ACHN (cell line): ENCODE data around the gene LIPG.

Experiments
- DNase-seq: peaks from one replicate; pipeline ENCODE4 v3.0.0-alpha.2; 2015
- in situ Hi-C: cut with HindIII; loops from 2 replicates; pipeline ENCODE4 v1.10.0; 2017; ENCODE audit warnings: low sequenced_read_pairs, low pct_ligation_motif_present, low pct_unique_long_range_greater_than_20kb

Gene LIPG

DNA sequence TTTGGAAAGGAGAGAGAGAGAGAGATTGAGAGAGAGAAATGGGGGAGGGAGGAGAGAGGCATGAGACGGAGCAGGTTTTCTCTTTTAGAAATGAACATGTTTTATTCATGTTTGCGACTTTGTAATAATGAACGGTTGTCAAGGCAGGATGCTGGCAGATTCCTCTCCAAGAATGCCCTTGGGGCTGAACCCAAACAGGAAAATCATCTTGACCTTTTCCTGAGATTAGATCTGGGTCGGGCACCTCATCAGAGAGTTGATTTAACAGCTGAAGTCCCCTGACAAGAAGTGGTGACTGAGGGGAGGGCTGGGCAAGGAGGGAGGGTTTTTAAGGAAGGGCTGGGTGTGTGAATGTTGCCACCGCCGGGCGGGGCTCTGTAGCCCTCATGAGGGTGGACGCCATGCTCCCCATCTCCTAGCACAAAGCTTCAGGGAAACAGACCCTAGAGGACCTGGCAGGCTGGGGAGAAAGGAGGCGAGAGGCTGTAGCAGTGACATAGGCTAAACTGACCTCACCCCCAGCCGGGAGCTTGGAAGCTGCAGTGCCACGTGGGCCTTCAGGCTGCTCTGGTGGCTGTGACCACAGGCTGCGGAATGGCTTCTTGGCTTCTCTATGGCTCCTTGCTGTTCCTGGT is 60.0 kb downstream of the LIPG start:
- no peak for DNase-seq
- in situ Hi-C loops: no loop called here

DNA sequence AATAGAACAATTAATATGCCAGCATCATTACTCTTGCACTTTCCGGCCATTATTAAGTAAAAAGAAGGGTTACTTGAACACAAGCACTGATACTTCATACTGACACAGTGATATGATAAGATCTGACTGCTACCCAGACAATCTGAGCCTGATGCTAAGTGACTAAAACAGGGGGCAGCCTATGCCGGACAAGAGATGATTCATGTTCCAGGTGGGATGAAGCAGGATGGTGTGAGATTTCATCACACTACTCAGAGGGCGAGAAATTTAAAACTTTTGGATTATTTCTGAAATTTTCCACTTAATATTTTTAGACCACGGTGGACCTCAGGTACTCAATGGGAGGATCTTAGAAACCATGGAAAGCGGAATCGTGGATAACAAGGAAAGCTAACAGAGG is 61.7 kb downstream of the LIPG start:
- in situ Hi-C loops: no loop called here
- no peak for DNase-seq

DNA sequence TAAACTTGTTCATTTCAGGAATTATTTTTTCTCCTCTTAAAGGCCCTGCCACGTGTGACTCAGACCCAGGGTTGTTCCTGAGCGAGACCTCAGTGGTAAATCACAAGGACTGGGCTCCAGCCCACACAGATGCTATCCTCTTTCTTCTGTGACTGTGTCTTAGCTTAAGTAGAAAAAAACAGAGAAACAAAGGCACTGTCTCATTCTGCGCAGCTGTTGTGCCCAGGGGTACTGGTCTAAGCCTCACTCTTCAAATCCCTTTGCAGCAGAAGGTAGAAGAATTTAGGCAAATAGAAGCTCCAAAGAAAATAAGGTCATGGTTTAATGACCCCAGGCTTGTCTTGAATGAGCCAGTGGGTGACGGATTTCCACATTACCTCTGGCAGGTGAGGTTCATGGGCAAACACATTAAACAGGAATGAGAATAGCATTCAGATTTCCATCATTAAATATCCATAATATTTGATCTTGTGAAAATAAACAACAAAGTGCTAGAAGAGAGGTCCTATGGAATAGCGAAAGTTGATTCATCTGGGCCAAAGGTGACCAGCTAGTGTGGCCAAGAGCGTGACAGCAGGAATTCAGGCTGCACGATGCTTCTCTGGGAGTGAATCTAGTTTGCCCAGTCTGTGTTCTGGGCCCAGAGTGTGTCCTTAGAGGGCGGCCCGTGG is 63.3 kb downstream of the LIPG start:
- no peak for DNase-seq
- in situ Hi-C loops: no loop called here

DNA sequence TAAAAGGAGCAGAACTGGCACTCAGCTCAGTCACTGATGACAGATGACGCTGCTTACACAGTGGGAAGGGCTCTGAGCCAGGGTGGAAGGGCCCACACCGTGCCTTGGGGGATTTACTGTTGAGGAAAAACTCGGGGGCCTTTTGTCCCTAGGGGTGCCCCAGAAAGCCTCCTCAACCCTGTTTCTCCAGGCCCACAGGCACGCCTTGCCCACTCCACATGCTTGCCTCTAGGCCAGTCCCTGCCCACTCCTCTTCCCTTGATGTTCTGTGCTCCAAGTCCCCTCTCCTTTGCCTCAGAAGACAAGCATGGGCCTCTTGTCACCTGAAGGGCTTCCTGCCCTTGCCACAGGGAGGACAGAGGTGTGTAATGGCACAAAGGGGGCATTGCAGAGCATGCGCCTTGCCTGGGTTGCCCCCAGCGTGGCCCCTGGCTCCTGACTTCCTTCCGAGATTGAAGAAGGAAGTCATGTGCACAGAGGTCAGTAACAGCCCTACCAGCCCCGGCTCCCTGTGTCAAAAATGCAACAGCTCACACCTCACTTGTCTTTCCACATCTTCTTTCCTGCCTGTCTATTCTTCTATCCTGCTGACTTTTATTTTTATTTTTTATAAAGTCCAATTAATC is 65.1 kb downstream of the LIPG start:
- no peak for DNase-seq
- in situ Hi-C loops: no loop called here

DNA sequence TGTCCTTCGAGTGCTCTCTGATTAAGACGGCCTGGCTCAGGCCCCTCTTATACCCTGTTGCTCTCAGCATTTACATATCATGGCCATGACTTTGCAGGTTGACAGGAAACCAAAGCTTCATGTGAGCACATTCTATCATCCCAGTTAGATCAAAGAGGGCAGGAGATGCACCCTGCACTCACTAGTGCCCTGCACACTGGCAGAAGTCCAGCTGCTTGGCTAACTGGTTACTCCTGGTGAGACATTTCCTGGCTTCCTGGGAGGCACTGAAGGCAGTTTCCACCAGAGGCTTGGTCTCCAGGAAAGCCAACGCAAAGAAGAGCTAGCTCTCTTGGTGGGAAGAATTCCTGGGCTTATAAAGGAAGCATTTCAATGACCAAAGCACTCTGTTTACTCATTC is 66.3 kb downstream of the LIPG start:
- DNase-seq: no peak
- in situ Hi-C loops: no loop called here

DNA sequence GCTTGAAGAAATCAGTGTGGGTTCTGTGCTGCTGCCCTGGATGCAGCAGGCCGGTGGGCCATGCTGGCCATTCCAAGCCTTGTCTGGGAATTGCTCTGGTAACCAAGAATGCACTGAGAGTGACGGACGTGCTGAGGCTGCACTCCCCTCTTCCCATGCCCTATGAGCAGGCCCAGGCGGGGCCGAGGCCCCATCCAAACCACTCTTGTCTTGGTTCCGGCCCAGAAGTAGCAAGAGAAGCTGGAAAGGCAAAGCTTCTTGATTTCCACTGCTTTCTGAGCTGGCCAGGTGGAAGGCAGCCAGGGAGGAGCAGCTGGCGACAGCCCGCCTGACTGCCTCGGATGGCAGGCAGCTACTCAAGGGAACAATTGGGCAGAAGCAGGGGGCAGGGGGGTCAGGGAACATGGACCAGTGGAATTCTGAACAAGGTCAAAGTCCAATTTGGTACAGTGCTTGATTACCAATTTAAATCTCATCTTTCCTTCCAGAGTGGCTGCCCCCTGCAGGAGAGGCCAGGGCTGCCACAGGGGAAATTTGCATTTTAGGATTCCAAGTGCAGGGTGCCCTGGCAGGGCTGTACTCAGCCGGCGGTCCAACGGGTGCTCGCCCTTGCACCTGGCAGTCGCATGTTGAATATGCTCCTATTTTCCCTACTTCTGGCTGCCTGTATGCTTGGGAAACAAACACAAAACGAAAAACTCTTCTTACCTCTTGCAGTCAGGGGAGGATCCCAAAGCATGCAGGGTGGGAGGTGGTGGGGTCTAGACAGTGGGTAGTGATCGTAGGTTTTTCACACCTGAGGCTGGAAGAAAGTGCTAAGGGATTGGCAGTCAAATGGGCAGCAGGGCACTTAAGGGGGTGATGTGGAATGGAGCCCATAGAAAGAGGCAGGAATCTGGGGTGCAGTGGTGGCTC is 67.3 kb downstream of the LIPG start:
- in situ Hi-C loops: no loop called here
- DNase-seq: no peak

DNA sequence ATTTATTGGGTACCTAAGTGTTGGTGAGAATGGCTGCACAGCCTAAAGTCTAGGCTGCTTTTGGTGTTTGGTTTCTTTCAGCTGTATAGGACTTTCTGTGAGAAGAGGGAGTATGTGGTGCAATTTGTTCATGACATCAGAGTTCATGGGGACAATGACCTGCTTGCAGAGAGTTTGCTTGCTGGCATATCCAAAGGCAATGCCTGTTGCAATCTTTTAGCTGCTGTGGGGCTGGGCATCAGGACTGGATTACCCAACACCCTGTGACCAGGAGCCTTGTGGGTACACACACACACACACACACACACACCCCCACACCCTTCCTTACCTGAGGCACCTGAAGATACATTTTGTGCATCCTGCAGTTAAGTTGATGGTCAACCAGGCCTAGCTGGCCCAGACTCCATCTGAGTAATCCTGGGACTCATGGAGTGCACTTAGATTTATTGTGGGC is 68.4 kb downstream of the LIPG start:
- in situ Hi-C loops: no loop called here
- no peak for DNase-seq

DNA sequence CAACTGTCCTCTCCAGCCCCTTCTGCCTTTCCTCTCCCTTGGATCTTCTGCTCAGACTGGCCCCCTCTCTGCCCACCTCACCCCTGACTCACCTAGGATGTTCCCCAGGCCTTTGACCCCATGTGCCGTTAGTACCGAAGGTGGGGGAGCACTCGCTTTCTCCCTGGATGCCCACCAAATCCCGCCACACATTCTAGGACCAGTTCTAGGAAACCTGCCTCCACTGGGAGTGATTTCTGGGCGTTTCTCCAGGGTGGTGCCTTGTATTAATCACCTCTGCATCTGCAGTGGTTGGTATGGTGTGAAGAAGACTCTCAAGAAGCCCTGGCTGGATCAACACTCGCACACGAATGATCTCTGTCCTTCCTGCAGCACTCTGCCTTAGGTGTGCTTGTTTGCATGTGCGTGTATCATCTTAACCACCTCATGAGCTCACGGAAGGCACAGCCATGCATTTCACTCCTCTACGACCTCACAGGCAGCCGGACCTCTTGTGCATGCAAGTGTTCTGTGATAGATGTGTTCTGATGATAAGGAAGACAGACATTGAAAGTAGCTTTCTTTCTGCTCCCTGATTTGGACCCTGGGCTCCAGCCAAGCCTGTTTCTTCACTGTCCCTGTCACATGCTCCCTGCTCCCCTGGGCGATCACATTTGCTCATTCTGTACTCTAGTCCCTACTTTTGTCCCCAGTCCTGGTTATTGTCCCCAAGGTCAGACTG is 69.4 kb downstream of the LIPG start:
- in situ Hi-C loops: no loop called here
- DNase-seq: no peak

DNA sequence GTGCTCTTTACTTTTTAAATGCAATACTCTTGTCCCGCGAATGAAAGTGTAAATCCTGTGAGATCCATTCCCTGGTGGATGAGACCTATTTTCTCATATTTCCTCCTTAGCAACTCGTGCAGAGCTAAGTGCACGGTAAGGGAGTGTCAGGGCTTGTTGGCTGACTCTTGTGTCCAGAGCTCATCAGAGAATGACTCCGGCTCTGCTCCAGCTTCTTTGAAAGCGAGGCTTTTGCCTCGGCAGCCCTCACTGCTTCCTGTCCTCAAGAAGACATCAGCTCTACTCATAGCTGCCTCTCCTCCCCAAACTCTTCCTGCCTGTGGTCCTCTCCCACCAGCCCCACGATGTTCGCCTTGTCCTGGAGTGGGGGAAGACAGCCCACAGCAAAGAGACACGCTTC is 70.7 kb downstream of the LIPG start:
- in situ Hi-C loops: no loop called here
- DNase-seq: no peak

DNA sequence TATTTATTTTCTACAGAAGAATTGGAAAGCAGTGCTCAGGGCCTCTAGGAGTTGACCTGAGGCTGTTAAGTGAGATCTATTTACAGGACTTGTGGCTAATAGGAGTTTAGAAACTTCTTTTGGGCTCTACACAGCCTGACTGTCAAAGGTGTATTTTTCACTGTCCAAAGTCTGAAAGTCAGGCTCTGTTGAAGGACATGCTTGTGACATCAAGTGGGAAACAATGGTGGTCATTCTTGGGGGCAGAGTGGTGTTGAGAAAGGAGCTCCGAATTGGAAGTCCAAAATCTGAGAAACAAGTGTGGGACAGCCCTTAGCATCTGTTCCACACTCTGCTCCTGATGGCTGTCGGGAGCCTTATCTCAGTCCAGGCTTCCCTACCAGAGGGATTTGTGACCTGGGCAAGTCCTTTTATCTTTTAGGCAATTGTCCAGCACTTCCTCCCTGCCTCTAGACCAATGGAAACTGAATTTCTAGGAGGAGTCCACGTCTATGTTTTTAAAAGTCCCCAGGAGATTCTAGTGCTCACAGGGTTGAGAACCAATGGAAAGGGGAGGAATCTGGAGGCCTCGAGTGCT is 76.4 kb downstream of the LIPG start:
- DNase-seq: no peak
- in situ Hi-C loops: no loop called here

DNA sequence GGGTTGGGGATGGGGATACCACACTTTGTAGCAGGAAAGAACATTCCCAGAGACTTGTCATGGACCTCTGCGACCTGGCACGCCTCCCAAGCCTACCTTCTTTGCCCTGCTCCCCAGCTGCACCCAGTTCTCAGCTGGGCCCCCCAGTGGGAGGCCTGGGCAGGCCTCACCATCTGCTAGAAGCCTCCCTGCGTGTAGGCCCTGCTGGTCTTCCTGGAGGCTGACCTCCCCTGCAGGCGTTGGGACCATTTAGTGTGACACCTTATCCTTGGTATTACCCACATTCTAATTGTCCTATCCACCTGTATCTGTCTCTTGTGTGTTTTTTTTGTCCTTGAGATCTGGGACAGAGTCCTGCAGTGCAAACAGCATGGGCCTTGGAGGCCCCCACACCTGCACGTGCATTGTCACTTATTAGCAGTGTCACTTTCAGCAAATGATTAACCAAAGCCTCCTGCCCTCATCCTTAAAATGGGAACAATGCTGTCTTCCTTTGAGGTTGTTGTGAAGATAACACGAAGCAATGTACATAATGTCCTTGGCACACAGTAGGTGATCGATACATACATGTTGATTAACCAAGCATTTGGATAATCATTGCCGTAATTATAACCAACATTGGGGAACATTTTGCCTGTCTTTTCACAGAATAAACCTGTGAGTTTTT is 77.2 kb downstream of the LIPG start:
- in situ Hi-C loops: no loop called here
- DNase-seq: no peak

DNA sequence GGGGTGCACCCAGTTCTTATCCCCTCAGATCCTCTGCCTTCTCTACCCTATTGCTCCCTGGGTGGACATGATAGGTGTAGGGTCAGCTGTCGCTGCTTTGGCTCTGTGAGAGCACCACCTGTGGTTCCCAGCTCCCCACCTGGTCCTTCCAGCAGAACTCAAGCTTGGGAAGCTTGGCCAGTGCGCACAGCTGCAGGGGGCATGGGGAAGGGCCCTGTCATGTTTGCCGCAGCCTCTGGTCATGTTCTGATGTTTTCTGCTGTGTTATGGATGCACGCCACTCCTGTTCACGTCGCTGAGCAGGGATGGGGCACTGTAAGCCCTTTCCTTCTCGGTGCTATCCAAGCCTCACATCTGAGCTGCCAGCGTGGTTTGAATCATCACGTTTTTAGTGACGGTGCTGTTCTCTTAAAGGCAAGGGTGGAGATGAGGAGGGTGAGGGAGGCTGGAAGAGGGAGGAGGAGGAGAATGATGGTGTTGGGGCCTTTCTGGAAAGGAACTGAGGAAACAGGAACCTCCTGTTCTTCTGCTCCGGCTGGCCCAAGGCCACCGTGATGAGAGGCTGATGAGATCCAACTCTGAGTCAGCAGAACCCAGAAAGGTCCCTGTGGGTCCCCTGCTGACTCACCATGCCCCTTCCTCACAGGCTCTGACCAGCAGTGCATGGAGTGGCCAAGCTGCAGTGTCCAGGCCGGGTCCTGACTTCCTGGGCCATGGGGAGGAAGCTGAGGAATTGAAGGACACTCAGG is 78.0 kb downstream of the LIPG start:
- no peak for DNase-seq
- in situ Hi-C loops: no loop called here

DNA sequence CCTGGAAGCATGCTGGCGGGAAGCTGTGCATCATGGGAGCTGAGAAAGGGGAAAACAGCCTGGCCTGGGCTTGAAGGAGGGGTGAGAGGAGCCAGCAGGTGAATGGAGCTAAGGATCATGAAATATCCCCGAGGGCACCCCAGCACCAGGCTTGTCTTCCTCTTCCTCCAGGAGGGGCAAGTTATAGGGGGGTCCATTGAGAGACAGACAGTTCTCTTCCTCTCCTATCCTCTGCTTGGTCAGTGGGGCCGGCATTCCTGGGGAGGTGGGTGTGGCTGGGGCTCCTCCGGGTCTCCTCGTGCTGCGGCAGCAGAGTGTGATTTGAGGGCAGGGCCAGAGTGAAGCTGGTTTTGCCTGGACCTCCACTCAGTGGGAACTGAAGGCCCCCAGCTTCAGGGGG is 78.9 kb downstream of the LIPG start:
- in situ Hi-C loops: no loop called here

DNA sequence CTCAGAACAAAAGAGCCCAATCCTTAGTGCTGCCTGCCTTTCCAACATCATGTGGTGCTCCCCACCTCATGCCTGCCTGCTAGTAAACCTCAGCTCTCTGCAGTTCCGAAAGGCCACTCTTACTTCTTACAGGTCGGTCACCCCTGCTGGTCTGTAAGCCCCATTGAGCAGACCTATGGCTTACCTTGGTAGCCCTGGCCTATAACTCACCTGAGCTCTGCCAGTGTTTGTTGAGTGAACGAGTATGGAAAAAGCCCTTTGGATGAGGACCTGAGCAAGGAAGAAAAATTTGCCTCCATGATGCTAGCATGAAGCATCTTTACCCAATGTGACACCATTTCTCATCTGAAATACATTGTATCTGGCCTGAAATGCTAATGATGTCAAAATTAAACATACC is 83.3 kb downstream of the LIPG start:
- in situ Hi-C loops: no loop called here
- no peak for DNase-seq

More for the DNA sequence above, 78.9 kb downstream of the LIPG start:
- no peak for DNase-seq

DNA sequence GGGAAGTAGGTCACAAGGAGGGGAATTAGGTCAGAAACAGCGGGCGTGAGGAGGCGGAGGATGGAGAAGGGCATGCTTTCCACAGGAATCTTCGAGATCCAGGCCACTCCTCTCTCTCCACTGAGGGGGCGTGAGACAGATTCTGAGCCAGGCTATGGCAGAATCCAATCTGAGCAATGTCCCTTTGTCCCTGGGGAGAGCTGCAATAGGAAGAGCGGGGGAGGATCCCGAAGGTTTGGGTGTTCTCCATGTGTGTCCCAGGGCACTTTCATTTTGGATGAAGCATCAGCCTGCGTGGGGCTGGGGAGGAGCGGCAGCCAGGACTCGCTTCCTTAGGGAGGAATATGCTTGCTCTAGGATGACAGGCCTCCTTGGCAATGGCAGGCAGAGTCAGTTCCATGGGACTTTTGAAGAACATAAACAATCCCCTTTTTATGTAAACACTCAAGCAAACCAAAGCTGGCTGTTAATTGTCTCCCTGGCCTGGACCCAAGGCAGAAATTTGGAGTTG is 84.0 kb downstream of the LIPG start:
- in situ Hi-C loops: no loop called here

DNA sequence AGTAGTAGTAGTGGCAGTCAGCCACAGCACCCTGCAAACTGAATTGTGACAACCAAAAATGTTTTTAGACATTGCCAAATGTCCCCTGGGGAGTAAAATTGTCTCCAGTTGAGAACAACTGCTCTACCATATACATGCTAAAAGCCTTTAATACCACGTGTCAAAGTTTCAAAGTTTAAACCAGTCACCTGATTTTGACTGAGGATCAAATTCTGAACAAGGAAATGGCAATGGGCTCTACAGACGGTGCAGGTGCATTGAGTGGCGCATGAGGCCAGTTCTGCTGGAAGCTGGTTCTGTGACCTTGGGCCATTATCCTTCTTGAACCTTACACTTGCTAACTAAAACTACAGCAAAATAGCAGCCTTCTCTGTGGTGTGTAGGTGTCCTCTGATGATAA is 85.0 kb downstream of the LIPG start:
- in situ Hi-C loops: no loop called here
- no peak for DNase-seq

More for the DNA sequence above, 84.0 kb downstream of the LIPG start:
- no peak for DNase-seq
